Measurements from ENCODE around the gene GPNMB.

DNA sequence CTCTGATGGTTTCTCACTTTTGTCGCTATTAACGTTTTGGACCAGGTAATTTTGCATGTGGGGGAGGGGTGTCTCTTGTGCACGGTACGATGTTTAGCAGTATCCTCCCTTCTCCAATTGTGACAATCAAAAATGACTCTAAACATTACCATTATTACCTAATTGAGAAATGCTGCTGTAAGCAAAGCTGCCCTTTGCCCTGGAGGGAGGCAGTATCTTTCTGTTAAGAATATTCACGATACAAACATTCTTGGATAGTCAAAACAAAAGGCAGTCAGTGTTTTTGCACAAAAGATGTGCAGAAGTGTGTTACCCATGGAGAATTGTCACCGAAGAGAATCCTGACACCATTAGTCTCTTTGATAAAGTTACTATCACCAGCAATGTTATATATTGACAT is 62.2 kb downstream of the GPNMB start:
- TF ChIP-seq, protein P1, sequence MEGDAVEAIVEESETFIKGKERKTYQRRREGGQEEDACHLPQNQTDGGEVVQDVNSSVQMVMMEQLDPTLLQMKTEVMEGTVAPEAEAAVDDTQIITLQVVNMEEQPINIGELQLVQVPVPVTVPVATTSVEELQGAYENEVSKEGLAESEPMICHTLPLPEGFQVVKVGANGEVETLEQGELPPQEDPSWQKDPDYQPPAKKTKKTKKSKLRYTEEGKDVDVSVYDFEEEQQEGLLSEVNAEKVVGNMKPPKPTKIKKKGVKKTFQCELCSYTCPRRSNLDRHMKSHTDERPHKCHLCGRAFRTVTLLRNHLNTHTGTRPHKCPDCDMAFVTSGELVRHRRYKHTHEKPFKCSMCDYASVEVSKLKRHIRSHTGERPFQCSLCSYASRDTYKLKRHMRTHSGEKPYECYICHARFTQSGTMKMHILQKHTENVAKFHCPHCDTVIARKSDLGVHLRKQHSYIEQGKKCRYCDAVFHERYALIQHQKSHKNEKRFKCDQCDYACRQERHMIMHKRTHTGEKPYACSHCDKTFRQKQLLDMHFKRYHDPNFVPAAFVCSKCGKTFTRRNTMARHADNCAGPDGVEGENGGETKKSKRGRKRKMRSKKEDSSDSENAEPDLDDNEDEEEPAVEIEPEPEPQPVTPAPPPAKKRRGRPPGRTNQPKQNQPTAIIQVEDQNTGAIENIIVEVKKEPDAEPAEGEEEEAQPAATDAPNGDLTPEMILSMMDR (IDR thresholded peaks at IDR 0.05): no peak
- TF ChIP-seq POLR2A (IDR thresholded peaks at IDR 0.05; ENCODE audit: low read depth): no peak
- no peak for TF ChIP-seq EP300 (IDR thresholded peaks at IDR 0.05)
- TF ChIP-seq POLR2AphosphoS5 (IDR thresholded peaks at IDR 0.05): no peak

Data from esophagus muscularis mucosa (tissue), 4 donors.